ENCODE results near the gene ANO10.
"Not testable (repeated sequence)": the region's sequence is repeated elsewhere in the genome, so short reads cannot be mapped to it uniquely, and the experiment has no call there.

Gene ANO10

GRCh38 chr3:43372809-43373559, 248.8 kb downstream of the ANO10 start:
- no peak for DNase-seq (ENCODE audit: low read depth in 2 of 2)

GRCh38 chr3:43372007-43372740, 249.6 kb downstream of the ANO10 start:
- DNase-seq (ENCODE audit: low read depth in 2 of 2), result no peak

- no peak for DNase-seq (ENCODE audit: low read depth in 2 of 2)
Measured at GRCh38 chr3:43371494-43371893, 250.3 kb downstream of the ANO10 start.

- no peak for DNase-seq (ENCODE audit: low read depth in 2 of 2)
Measured at GRCh38 chr3:43370293-43370980, 251.4 kb downstream of the ANO10 start.

- DNase-seq (ENCODE audit: low read depth in 2 of 2), result no peak
Measured at GRCh38 chr3:43369404-43370292, 252.2 kb downstream of the ANO10 start.

GRCh38 chr3:43366885-43367284, 254.9 kb downstream of the ANO10 start:
- no peak for DNase-seq (ENCODE audit: low read depth in 2 of 2)

- DNase-seq (ENCODE audit: low read depth in 2 of 2), result no peak
Measured at GRCh38 chr3:43366481-43366880, 255.3 kb downstream of the ANO10 start.

GRCh38 chr3:43365601-43366305, 256.1 kb downstream of the ANO10 start:
- no peak for DNase-seq (ENCODE audit: low read depth in 2 of 2)

GRCh38 chr3:43364926-43365325, 256.9 kb downstream of the ANO10 start:
- DNase-seq (ENCODE audit: low read depth in 2 of 2), result no peak

GRCh38 chr3:43364494-43364893, 257.3 kb downstream of the ANO10 start:
- DNase-seq (ENCODE audit: low read depth in 2 of 2), result no peak

GRCh38 chr3:43363621-43364266, 258.1 kb downstream of the ANO10 start:
- no peak for DNase-seq (ENCODE audit: low read depth in 2 of 2)

GRCh38 chr3:43362961-43363360, 258.9 kb downstream of the ANO10 start:
- no peak for DNase-seq (ENCODE audit: low read depth in 2 of 2)

- no peak for DNase-seq (ENCODE audit: low read depth in 2 of 2)
Measured at GRCh38 chr3:43362183-43362582, 259.6 kb downstream of the ANO10 start.

- no peak for DNase-seq (ENCODE audit: low read depth in 2 of 2)
Measured at GRCh38 chr3:43361077-43361476, 260.7 kb downstream of the ANO10 start.

- DNase-seq (ENCODE audit: low read depth in 2 of 2), result not testable (repeated sequence)
Measured at GRCh38 chr3:43356033-43356432, 265.8 kb downstream of the ANO10 start.

GRCh38 chr3:43353923-43354670, 267.7 kb downstream of the ANO10 start:
- no peak for DNase-seq (ENCODE audit: low read depth in 2 of 2)

- no peak for DNase-seq (ENCODE audit: low read depth in 2 of 2)
Measured at GRCh38 chr3:43353393-43353792, 268.4 kb downstream of the ANO10 start.

GRCh38 chr3:43349716-43350115, 272.1 kb downstream of the ANO10 start:
- no peak for DNase-seq (ENCODE audit: low read depth in 2 of 2)

GRCh38 chr3:43348852-43349574, 272.8 kb downstream of the ANO10 start:
- DNase-seq (ENCODE audit: low read depth in 2 of 2), result no peak

Data from stimulated activated CD8-positive, alpha-beta memory T cell treated with anti-CD3 and anti-CD28 coated beads, Interleukin-15, amount 100 ng/mL, for 4 hours (primary cell).